Ishikawa (cell line): Measurements from ENCODE around the gene MSH2.

Source experiments
- TAF1 ChIP-seq: IDR thresholded peaks from 2 replicates; pipeline ENCODE4 v1.6.1; 2012; ENCODE audit warnings: low read depth, mild to moderate bottlenecking
- TF ChIP-seq, protein P1 (sequence below): IDR thresholded peaks from 2 replicates; pipeline ENCODE4 v1.6.1; 2012; ENCODE audit warnings: low read depth, mild to moderate bottlenecking
- TF ChIP-seq, protein P2 (sequence below): IDR thresholded peaks from 2 replicates; pipeline ENCODE4 v1.6.1; 2012
- TF ChIP-seq, protein P3 (sequence below): IDR thresholded peaks from 2 replicates; pipeline ENCODE4 v1.6.1; 2012

DNA sequence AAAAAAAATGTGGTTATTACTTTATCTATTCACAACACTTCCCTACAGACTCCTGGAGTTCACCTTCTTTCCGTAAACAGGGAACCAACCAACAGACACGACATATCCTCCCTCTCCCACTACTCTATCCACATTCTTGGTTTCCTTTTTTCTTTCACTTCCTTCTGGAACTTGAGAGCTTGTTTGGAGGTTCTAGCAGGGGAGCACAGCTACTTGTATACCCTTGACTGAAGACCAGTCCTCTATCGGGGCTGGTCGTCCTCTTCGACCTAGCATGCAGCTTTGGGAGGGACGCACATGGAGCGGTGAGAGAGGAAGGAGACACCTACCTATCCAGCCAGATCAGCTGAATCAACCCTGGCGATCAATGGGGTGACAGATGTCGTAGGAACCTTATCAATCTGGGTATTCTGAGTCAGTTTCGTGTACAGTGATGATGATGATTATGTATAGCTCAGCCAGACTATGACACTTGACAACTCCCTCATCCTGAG is 43.5 kb upstream of the MSH2 start:
- TF ChIP-seq TAF1 = no peak
- TF ChIP-seq, protein P1, sequence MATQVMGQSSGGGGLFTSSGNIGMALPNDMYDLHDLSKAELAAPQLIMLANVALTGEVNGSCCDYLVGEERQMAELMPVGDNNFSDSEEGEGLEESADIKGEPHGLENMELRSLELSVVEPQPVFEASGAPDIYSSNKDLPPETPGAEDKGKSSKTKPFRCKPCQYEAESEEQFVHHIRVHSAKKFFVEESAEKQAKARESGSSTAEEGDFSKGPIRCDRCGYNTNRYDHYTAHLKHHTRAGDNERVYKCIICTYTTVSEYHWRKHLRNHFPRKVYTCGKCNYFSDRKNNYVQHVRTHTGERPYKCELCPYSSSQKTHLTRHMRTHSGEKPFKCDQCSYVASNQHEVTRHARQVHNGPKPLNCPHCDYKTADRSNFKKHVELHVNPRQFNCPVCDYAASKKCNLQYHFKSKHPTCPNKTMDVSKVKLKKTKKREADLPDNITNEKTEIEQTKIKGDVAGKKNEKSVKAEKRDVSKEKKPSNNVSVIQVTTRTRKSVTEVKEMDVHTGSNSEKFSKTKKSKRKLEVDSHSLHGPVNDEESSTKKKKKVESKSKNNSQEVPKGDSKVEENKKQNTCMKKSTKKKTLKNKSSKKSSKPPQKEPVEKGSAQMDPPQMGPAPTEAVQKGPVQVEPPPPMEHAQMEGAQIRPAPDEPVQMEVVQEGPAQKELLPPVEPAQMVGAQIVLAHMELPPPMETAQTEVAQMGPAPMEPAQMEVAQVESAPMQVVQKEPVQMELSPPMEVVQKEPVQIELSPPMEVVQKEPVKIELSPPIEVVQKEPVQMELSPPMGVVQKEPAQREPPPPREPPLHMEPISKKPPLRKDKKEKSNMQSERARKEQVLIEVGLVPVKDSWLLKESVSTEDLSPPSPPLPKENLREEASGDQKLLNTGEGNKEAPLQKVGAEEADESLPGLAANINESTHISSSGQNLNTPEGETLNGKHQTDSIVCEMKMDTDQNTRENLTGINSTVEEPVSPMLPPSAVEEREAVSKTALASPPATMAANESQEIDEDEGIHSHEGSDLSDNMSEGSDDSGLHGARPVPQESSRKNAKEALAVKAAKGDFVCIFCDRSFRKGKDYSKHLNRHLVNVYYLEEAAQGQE = no peak
- TF ChIP-seq, protein P2, sequence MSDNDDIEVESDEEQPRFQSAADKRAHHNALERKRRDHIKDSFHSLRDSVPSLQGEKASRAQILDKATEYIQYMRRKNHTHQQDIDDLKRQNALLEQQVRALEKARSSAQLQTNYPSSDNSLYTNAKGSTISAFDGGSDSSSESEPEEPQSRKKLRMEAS = no peak
- TF ChIP-seq, protein P3, sequence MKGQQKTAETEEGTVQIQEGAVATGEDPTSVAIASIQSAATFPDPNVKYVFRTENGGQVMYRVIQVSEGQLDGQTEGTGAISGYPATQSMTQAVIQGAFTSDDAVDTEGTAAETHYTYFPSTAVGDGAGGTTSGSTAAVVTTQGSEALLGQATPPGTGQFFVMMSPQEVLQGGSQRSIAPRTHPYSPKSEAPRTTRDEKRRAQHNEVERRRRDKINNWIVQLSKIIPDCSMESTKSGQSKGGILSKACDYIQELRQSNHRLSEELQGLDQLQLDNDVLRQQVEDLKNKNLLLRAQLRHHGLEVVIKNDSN = no peak
